Measurements from ENCODE around the gene CDKN2AIP.

Gene CDKN2AIP

DNA sequence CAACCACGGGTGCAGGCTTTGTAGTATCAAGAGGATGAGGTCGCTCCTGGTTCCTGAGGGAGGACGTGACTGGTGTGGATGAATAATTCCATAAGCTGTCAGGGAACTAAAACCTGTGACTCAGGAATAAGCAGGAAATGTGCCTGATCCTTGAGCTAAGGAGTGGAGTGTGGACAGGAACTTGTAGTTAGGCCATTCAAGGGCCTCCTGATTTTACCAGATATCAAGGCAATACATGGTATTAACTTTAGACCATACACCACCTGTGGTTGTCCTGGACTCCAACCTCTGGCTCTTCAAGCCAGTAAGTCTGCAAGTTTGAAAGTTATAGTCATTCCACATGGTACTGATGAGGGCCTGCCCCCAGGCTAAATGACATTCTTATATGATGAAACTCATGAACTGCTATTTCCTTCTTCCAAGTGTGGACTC, 48.4 kb downstream of the CDKN2AIP start:
- no peak for DNase-seq (ENCODE audit: low spot score)

DNA sequence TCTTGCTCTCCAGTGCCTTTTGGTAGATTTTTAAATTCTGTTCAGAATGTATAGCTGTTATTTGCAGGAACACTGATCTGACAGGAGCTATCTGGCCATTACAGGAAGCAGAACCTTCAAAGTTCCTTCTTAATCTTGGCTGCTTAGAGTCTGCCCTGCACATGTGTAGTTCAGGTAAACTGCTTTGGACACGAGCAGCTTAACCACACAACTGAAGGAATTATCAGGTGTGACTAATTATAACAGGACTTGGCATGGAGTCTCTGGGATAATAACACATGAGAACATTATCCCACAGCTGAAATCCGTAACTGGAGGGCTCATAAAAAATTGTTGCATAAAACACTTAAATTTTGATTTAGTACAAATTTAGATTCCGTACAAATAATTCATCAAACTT, 48.8 kb downstream of the CDKN2AIP start:
- no peak for DNase-seq (ENCODE audit: low spot score)

DNA sequence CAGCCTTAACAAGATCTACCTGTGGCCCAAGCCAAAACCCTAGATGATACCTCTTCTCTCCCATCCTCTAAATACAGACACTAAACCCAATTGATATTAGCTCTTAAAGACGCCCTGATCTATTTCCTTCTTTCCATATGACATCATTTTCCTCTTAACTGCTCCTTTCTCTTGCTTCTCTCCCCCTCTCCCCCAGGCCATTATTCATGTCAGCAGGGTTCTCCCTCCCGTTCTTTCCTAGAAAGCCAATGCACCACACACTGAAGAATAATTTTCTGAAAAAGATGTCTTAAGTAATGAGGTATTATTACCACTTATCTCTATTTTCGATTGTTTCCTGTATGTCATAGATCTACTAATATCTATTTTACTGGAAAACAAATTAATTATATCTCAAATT, 50.7 kb downstream of the CDKN2AIP start:
- no peak for DNase-seq (ENCODE audit: low spot score)

All from SK-N-DZ (cell line).